Neutrophil (primary cell): ENCODE results near the gene FGF5.

Experiments
- H3K27ac ChIP-seq: fragments of 200-600 bp; sonication (generic); 2 replicates; pipeline ENCODE4 v1.5.1; 2016; ENCODE audit warnings: mild to moderate bottlenecking, moderate library complexity
- H3K27me3 ChIP-seq: fragments of 200-600 bp; sonication (generic); 2 replicates; pipeline ENCODE4 v1.6.0; 2016; ENCODE audit warnings: mild to moderate bottlenecking
- H3K36me3 ChIP-seq: fragments of 200-600 bp; sonication (generic); 2 replicates; pipeline ENCODE4 v1.5.1; 2017
- H3K4me1 ChIP-seq, 2 experiments: fragments of 200-600 bp in 1 of 2; sonication (generic) in 1 of 2; 1 replicate in 1 of 2; 2 replicates in 1 of 2; pipeline versions ENCODE4 v1.5.1 to v1.6.1; 2013 to 2016; ENCODE audit warnings: low read depth in 1 of 2, low read length in 1 of 2, mild to moderate bottlenecking in 1 of 2, moderate library complexity in 1 of 2; ENCODE audit not compliant: control insufficient read depth in 1 of 2, insufficient read depth in 1 of 2
- H3K4me3 ChIP-seq, 2 experiments: fragments of 200-600 bp in 1 of 2; sonication (generic) in 1 of 2; 1 replicate in 1 of 2; 2 replicates in 1 of 2; pipeline ENCODE4 v1.5.1; 2013 to 2016; ENCODE audit warnings: low read depth in 1 of 2, low read length in 1 of 2, mild to moderate bottlenecking in 1 of 2, moderate library complexity in 1 of 2
- H3K9me3 ChIP-seq: fragments of 200-600 bp; sonication (generic); 2 replicates; pipeline ENCODE4 v1.5.1; 2016
- CTCF ChIP-seq: fragments of 200-600 bp; sonication (generic); IDR thresholded peaks from 2 replicates; pipeline ENCODE4 v1.5.1; 2016; ENCODE audit warnings: antibody characterized with exemption

The FGF5 gene

GRCh38 chr4:80335554-80336358, 69.3 kb downstream of the FGF5 start, which contains the start of gene CFAP299:
Gene CFAP299 (plus strand): TSS chr4:80335730.
- H3K9me3 ChIP-seq: no peaks in the 10 kb centered on the region
- peaks cover 70% of the 10 kb centered on the region for H3K27me3 ChIP-seq
- TF ChIP-seq CTCF: no peak
- peaks cover 7 to 16% of the 10 kb centered on the region in 2 experiments for H3K4me1 ChIP-seq
- H3K4me3 ChIP-seq: peak within 1 kb of the TSS; percentile 60 to 63
- H3K36me3 ChIP-seq: no peaks in the 10 kb centered on the region
- no peak within 1 kb of the TSS for H3K27ac ChIP-seq

GRCh38 chr4:80336582-80336981, 70.1 kb downstream of the FGF5 start:
- H3K4me1 ChIP-seq: peaks cover 7 to 16% of the 10 kb centered on the region in 2 experiments
- no peaks in the 10 kb centered on the region for H3K9me3 ChIP-seq
- no peak for TF ChIP-seq CTCF
- no peak overlapping the region for H3K27ac ChIP-seq
- H3K27me3 ChIP-seq: peaks cover 70% of the 10 kb centered on the region
- no peaks in the 10 kb centered on the region for H3K36me3 ChIP-seq
- peak overlapping the region in 1 of 2 experiments; percentile 2 for H3K4me3 ChIP-seq

DNA sequence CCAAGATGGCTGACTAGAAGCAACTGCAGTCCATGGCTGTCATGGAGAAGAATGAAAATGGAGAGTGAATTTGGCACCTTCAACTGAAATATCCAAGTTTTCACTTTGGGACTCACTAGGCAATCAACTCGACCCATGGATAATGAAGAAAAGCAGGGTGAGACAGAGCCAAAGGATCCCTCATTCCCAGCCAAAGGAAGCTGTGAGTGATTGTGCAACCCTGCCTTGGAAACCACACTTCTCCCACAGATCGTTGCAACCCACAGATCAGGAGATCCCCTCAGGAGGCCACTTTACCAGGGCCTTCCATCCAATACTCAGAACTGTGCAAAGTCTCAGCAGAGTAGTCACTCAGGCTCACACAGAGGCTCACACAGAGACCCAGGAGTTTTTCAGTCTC, 73.6 kb downstream of the FGF5 start:
- Histone ChIP-seq H3K4me1 (peaks cover 7 to 16% of the 10 kb centered on the region in 2 experiments), H3K27me3 (peaks cover 41% of the 10 kb centered on the region), H3K27ac (no peak overlapping the region), H3K9me3 (no peaks in the 10 kb centered on the region), H3K4me3 (no peak overlapping the region), H3K36me3 (no peaks in the 10 kb centered on the region)
- no peak for TF ChIP-seq CTCF
